K562 (cell line): ENCODE data around the gene AHNAK. TPM values are rescaled to one million over a fixed set of nuclear protein-coding genes. Genes with fewer than 3 reads are reported as not detected.
A peak's percentile ranks its signal among the peaks of the same experiment; 100 is the strongest.

ENCODE experiments used
- ATAC-seq: fragments of 200-7000 bp; cut with Tn5 transposase; 3 replicates; pipeline ENCODE4 v1.9.1; 2020; ENCODE audit warnings: moderate library complexity
- BruUV-seq: library from RNA; stranded (reverse); fragments of 400-500 nt; replicated peaks from 2 replicates; lab custom pipeline; 2021; lab: Mats Ljungman, UMichigan
- CTCF ChIA-PET: fragments of 300-600 bp; formaldehyde crosslinking; extraction: SDS; loops from one replicate; lab custom pipeline; 2021; ENCODE audit warnings: low intra/inter-chr PET ratio; lab: Yijun Ruan, JAX
- POLR2A ChIA-PET: fragments of 300-600, 350-650 bp; sonication (Branson Sonifier 250); formaldehyde crosslinking; extraction: SDS; loops from one replicate; lab custom pipeline; 2021; ENCODE audit warnings: antibody characterized with exemption, inconsistent platforms; lab: Yijun Ruan, JAX
- DNase-seq, 4 experiments: peaks; one replicate each; pipeline versions ENCODE4 v3.0.0 to v3.0.0-alpha.2; 2011 to 2018; ENCODE audit warnings: low spot score in 3 of 4, mixed read lengths in 3 of 4; ENCODE audit errors: extremely low read depth in 1 of 4
- FAIRE-seq: peaks from 2 replicates; lab custom pipeline; 2011; peaks lifted over from hg19 to GRCh38; lab: Jason Lieb, UNC
- H2AFZ ChIP-seq: 2 replicates; pipeline ENCODE4 v1.6.0; 2011; ENCODE audit warnings: low read depth, low read length, control low read depth, inconsistent platforms
- H3K27ac ChIP-seq: fragments of 200-600 bp; 3 replicates; pipeline ENCODE4 v1.8.0; 2011; ENCODE audit warnings: low read depth, mild to moderate bottlenecking, control low read depth, inconsistent platforms, low read length, moderate library complexity, mixed read lengths; ENCODE audit errors: extremely low read depth
- H3K27me3 ChIP-seq, 2 experiments: fragments of 300-600 bp in 1 of 2; 2 replicates in 1 of 2; 3 replicates in 1 of 2; pipeline versions ENCODE4 v1.6.0 to v1.8.0; 2011; ENCODE audit warnings: inconsistent platforms in 2 of 2, low read length in 2 of 2, mild to moderate bottlenecking in 1 of 2, mixed read lengths in 1 of 2, moderate library complexity in 1 of 2; ENCODE audit not compliant: control insufficient read depth in 2 of 2, insufficient read depth in 2 of 2
- H3K36me3 ChIP-seq: fragments of 300-600 bp; 3 replicates; pipeline ENCODE4 v1.8.0; 2011; ENCODE audit warnings: mild to moderate bottlenecking, low read length, inconsistent platforms; ENCODE audit not compliant: control insufficient read depth, insufficient read depth
- H3K4me1 ChIP-seq, 2 experiments: fragments of 200-600 bp in 1 of 2; replicated peaks in 1 of 2; 2 replicates in 1 of 2; 3 replicates in 1 of 2; pipeline versions ENCODE4 v1.5.1 to v1.8.0; 2011; ENCODE audit warnings: inconsistent platforms in 2 of 2, low read length in 2 of 2, mild to moderate bottlenecking in 1 of 2, mixed read lengths in 1 of 2, moderate library complexity in 1 of 2; ENCODE audit not compliant: control insufficient read depth in 2 of 2, insufficient read depth in 2 of 2
- H3K4me2 ChIP-seq: 2 replicates; pipeline ENCODE4 v1.6.1; 2011; ENCODE audit warnings: low read length, control low read depth, inconsistent platforms, mixed read lengths; ENCODE audit not compliant: insufficient read depth
- H3K4me3 ChIP-seq: fragments of 200-600 bp; sonication (generic), shearing (Covaris generic); 2 replicates; pipeline ENCODE4 v1.5.1; 2016; ENCODE audit warnings: control low read depth, inconsistent platforms
- H3K79me2 ChIP-seq: fragments of 200-600 bp; 3 replicates; pipeline ENCODE4 v1.8.0; 2011; ENCODE audit warnings: low read length, inconsistent platforms; ENCODE audit not compliant: control insufficient read depth, insufficient read depth
- H3K9ac ChIP-seq, 2 experiments: 2 replicates each; pipeline versions ENCODE4 v1.6.0 to v1.6.1; 2011; ENCODE audit warnings: low read depth in 2 of 2, low read length in 2 of 2, control low read depth in 1 of 2, inconsistent platforms in 1 of 2, mild to moderate bottlenecking in 1 of 2, mixed read lengths in 1 of 2; ENCODE audit not compliant: insufficient read depth in 1 of 2
- H3K9me1 ChIP-seq: one replicate; pipeline ENCODE4 v1.6.0; 2011; ENCODE audit warnings: inconsistent platforms, mild to moderate bottlenecking, low read length, moderate library complexity; ENCODE audit not compliant: control insufficient read depth, insufficient read depth
- H3K9me3 ChIP-seq: replicated peaks from 2 replicates; pipeline ENCODE4 v1.5.1; 2011; ENCODE audit warnings: low read depth, low read length, inconsistent platforms; ENCODE audit not compliant: control insufficient read depth, insufficient read depth
- H4K20me1 ChIP-seq: replicated peaks from 2 replicates; pipeline ENCODE4 v1.6.1; 2011; ENCODE audit warnings: low read length, inconsistent platforms, mixed read lengths; ENCODE audit not compliant: control insufficient read depth, insufficient read depth
- HDAC1 ChIP-seq, 2 experiments: fragments of 450-650 bp; IDR thresholded peaks; 2 replicates each; pipeline ENCODE4 v1.6.1; 2016 to 2017; ENCODE audit warnings: inconsistent platforms in 1 of 2, mild to moderate bottlenecking in 1 of 2, moderate library complexity in 1 of 2
- HDAC2 ChIP-seq: fragments of 450-650 bp; IDR thresholded peaks from 2 replicates; pipeline ENCODE4 v1.6.1; 2016; ENCODE audit warnings: mild to moderate bottlenecking
- L3MBTL2 ChIP-seq: fragments of 450-650 bp; IDR thresholded peaks from 2 replicates; pipeline ENCODE4 v1.6.1; 2016; ENCODE audit warnings: mild to moderate bottlenecking, moderate library complexity
- LCOR ChIP-seq: sonication (generic); formaldehyde crosslinking; IDR thresholded peaks from 2 replicates; pipeline ENCODE4 v1.8.0; 2022; ENCODE audit warnings: mild to moderate bottlenecking, missing genetic modification reagents
- MED1 ChIP-seq: sonication (generic); formaldehyde crosslinking; IDR thresholded peaks from 2 replicates; pipeline ENCODE4 v1.8.1; 2023; ENCODE audit warnings: missing genetic modification reagents, borderline replicate concordance
- PTTG1 ChIP-seq: fragments of 450-650 bp; IDR thresholded peaks from 2 replicates; pipeline ENCODE4 v1.6.1; 2016; ENCODE audit warnings: low read depth, mild to moderate bottlenecking, missing genetic modification characterization, missing compliant biosample characterization
- RBM15 ChIP-seq: fragments of 200-400 bp; formaldehyde crosslinking; IDR thresholded peaks from 2 replicates; pipeline ENCODE4 v1.6.1; 2018; ENCODE audit warnings: mild to moderate bottlenecking, low read length, moderate library complexity; ENCODE audit not compliant: insufficient read depth
- ZFP1 ChIP-seq: fragments of 450-650 bp; formaldehyde crosslinking; IDR thresholded peaks from 2 replicates; pipeline ENCODE4 v1.4.0; 2020; ENCODE audit warnings: mild to moderate bottlenecking, mixed read lengths
- ZFP36 ChIP-seq: fragments of 150-350 bp; IDR thresholded peaks from 2 replicates; pipeline ENCODE4 v1.6.1; 2018; ENCODE audit warnings: low read length, low read depth; ENCODE audit not compliant: partially characterized antibody
- ZNF354B ChIP-seq: fragments of 250-450 bp; sonication (Bioruptor Pico); IDR thresholded peaks from 2 replicates; pipeline ENCODE4 v1.4.0; 2020
- ZNF507 ChIP-seq: conservative IDR thresholded peaks from 2 replicates; pipeline ENCODE4 v1.6.1; 2017; ENCODE audit warnings: missing genetic modification characterization, missing compliant biosample characterization
- ZNF766 ChIP-seq: fragments of 200-800 bp; sonication (Bioruptor generic); conservative IDR thresholded peaks from 2 replicates; pipeline ENCODE4 v1.6.1; 2016; ENCODE audit warnings: missing genetic modification characterization, missing compliant biosample characterization
- WGBS: fragments of 100-300 bp; shearing (Covaris generic); methylation state at CpG from one replicate; pipeline ENCODE4 v1.1.6; 2016; ENCODE audit warnings: low coverage, mixed read lengths; ENCODE audit not compliant: insufficient coverage; ENCODE audit errors: missing lambda C conversion rate; 5-methylcytosine and 5-hydroxymethylcytosine counted together
- in situ Hi-C: fragments of 300-500 bp; cut with MboI; formaldehyde crosslinking; loops from 4 replicates; pipeline ENCODE4 v1.15.0; 2018; ENCODE audit warnings: inconsistent platforms, mixed read lengths
- intact Hi-C: fragments of 100-400 bp; cut with micrococcal nuclease; formaldehyde crosslinking; loops from 2 replicates; pipeline ENCODE4 v1.14.2; 2022
- polyA plus RNA-seq, 8 experiments: library from polyadenylated mRNA; depleted of rRNA in 4 of 8; stranded (reverse) in 5 of 8; unstranded in 3 of 8; fragments of >200 nt; fragmentation: Nextera tagmentation in 2 of 8; fragmentation: Illumina TruSeq in 1 of 8; extraction: Ambion mirVana in 2 of 8; extraction: Trizol in 1 of 8; gene quantifications; 2 replicates each; pipeline versions ENCODE4 v1.2.1 to v1.2.3, GENCODE V29; 2011 to 2014; ENCODE audit warnings: inconsistent platforms in 1 of 8, missing spikeins in 1 of 8
- total RNA-seq, 7 experiments: library from RNA; depleted of rRNA in 6 of 7; stranded (reverse); fragments of >200 nt in 6 of 7; fragmentation: Illumina TruSeq in 2 of 7; extraction: Trizol in 2 of 7; gene quantifications; 2 replicates each; pipeline versions ENCODE4 v1.2.1 to v1.2.3, GENCODE V29; 2011 to 2021; ENCODE audit warnings: low replicate concordance in 1 of 7
- TF ChIP-seq, protein P1 (sequence below): fragments of 200-400 bp; formaldehyde crosslinking; IDR thresholded peaks from 2 replicates; pipeline ENCODE4 v1.6.1; 2017; ENCODE audit warnings: mild to moderate bottlenecking, low read depth, low read length, moderate library complexity

AHNAK gene
- total and polyA plus RNA-seq, 9 of the 15 experiments (the other 6 are each of a cell fraction or from before 2014, with no cell fraction given) = 1.5 to 89.7 (median 45.0) TPM

DNA sequence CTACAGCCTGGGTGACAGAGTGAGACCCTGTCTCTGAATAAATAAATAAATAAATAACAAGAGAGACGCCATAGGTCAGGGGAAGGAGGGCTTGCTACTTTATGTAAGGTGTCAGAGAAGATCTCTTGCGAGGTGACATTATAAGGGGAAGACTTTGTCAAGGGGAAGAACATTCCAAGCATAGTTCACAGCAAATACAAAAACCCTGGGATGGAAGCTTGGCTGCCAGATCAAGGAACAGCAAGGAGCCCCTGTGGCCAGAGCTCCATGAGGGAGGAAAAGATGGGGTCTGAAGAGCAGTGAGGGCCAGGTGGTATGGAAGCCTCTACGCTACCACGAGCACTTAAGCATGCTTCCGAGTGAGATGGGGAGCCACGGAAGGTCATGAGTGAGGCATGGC is 62.3 kb downstream of the AHNAK start:
- no peaks in the 10 kb centered on the region for H3K79me2 ChIP-seq
- TF ChIP-seq ZFP1 (CRISPR knock-in tag) = no peak
- TF ChIP-seq HDAC2 = no peak
- TF ChIP-seq LCOR (CRISPR knock-in tag) = no peak
- TF ChIP-seq RBM15 = no peak
- no peak for TF ChIP-seq MED1 (CRISPR knock-in tag)
- TF ChIP-seq ZNF766 (CRISPR knock-in tag) = no peak
- no peak for TF ChIP-seq L3MBTL2
- TF ChIP-seq HDAC1 (IDR thresholded peaks at IDR 0.05) = no peak
- TF ChIP-seq, protein P1, sequence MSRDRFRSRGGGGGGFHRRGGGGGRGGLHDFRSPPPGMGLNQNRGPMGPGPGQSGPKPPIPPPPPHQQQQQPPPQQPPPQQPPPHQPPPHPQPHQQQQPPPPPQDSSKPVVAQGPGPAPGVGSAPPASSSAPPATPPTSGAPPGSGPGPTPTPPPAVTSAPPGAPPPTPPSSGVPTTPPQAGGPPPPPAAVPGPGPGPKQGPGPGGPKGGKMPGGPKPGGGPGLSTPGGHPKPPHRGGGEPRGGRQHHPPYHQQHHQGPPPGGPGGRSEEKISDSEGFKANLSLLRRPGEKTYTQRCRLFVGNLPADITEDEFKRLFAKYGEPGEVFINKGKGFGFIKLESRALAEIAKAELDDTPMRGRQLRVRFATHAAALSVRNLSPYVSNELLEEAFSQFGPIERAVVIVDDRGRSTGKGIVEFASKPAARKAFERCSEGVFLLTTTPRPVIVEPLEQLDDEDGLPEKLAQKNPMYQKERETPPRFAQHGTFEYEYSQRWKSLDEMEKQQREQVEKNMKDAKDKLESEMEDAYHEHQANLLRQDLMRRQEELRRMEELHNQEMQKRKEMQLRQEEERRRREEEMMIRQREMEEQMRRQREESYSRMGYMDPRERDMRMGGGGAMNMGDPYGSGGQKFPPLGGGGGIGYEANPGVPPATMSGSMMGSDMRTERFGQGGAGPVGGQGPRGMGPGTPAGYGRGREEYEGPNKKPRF = no peak
- TF ChIP-seq ZNF354B (CRISPR knock-in tag) = no peak
- TF ChIP-seq ZFP36 = no peak
- no peak for TF ChIP-seq ZNF507 (tag)
- no peak for TF ChIP-seq PTTG1 (tag)
- TF ChIP-seq, all 486 proteins: peak for 0
- Histone ChIP-seq H3K4me1 (peaks cover 3 to 8% of the 10 kb centered on the region in 2 experiments; a peak in 3 of 5 replicates), H3K27ac (no peak overlapping the region), H3K36me3 (no peaks in the 10 kb centered on the region), H3K9ac (no peak overlapping the region), H3K27me3 (no peaks in the 10 kb centered on the region), H2AFZ (no peak overlapping the region), H4K20me1 (no peaks in the 10 kb centered on the region), H3K4me3 (no peak overlapping the region), H3K4me2 (no peak overlapping the region), H3K9me3 (no peaks in the 10 kb centered on the region), H3K9me1 (no peaks in the 10 kb centered on the region)
- peak in 1 of 4 experiments; percentile 6 for DNase-seq
- no peak for ATAC-seq
- intact Hi-C loops = no loop called here
- POLR2A ChIA-PET = interaction anchor here (1.2 kb wide), 1 partner anchor 26 kb away, joined by 3 read pairs; no protein-coding TSS in a partner anchor
- in situ Hi-C loops = no loop called here
- FAIRE-seq = no peak
- no TSS peak for BruUV-seq
- CTCF ChIA-PET = no interaction called here
- WGBS = 88% methylated on average over 6 of the region's 6 CpGs
